K562 (cell line): ENCODE data around the gene SPOUT1. TPM values are rescaled to one million over a fixed set of nuclear protein-coding genes. Genes with fewer than 3 reads are reported as not detected.

Experiments
- ATF1 ChIP-seq, 2 experiments: fragments of 450-650 bp in 1 of 2; IDR thresholded peaks; 2 replicates each; pipeline ENCODE4 v1.6.1; 2016; ENCODE audit warnings: missing compliant biosample characterization in 1 of 2, missing genetic modification characterization in 1 of 2
- C11orf30 ChIP-seq: fragments of 450-650 bp; IDR thresholded peaks from 2 replicates; pipeline ENCODE4 v1.6.1; 2016; ENCODE audit warnings: low read depth, mild to moderate bottlenecking
- CBX5 ChIP-seq: IDR thresholded peaks from 2 replicates; pipeline ENCODE4 v1.6.1; 2014; ENCODE audit warnings: low read depth, borderline replicate concordance
- CREM ChIP-seq: IDR thresholded peaks from 2 replicates; pipeline ENCODE4 v1.6.1; 2014; ENCODE audit warnings: antibody characterized with exemption, low read depth
- CUX1 ChIP-seq: fragments of 200-800 bp; sonication (Bioruptor generic); IDR thresholded peaks from 2 replicates; pipeline ENCODE4 v1.6.1; 2016; ENCODE audit warnings: missing genetic modification characterization, missing compliant biosample characterization
- CXXC5 ChIP-seq: fragments of 250-450 bp; sonication (Bioruptor Pico); IDR thresholded peaks from 2 replicates; pipeline ENCODE4 v1.8.0; 2022; ENCODE audit warnings: inconsistent platforms, mild to moderate bottlenecking, moderate library complexity
- E4F1 ChIP-seq: fragments of 250-450 bp; sonication (Bioruptor Pico); IDR thresholded peaks from 2 replicates; pipeline ENCODE4 v1.5.0; 2021; ENCODE audit warnings: mild to moderate bottlenecking, borderline replicate concordance
- ELF4 ChIP-seq: fragments of 450-650 bp; formaldehyde crosslinking; IDR thresholded peaks from 2 replicates; pipeline ENCODE4 v1.4.0; 2022; ENCODE audit warnings: missing genetic modification characterization
- HDAC1 ChIP-seq, 2 experiments: fragments of 450-650 bp; IDR thresholded peaks; 2 replicates each; pipeline ENCODE4 v1.6.1; 2016 to 2017; ENCODE audit warnings: inconsistent platforms in 1 of 2, mild to moderate bottlenecking in 1 of 2, moderate library complexity in 1 of 2
- MTA2 ChIP-seq: fragments of 450-650 bp; IDR thresholded peaks from 2 replicates; pipeline ENCODE4 v1.6.1; 2016; ENCODE audit warnings: low read depth
- NFATC3 ChIP-seq: fragments of 450-650 bp; IDR thresholded peaks from 2 replicates; pipeline ENCODE4 v1.6.1; 2017; ENCODE audit warnings: mild to moderate bottlenecking
- PKNOX1 ChIP-seq: fragments of 450-650 bp; IDR thresholded peaks from 2 replicates; pipeline ENCODE4 v1.6.1; 2016
- POLR2AphosphoS5 ChIP-seq: IDR thresholded peaks from 2 replicates; pipeline ENCODE4 v1.6.1; 2011; ENCODE audit warnings: mild to moderate bottlenecking, low read depth, low read length, moderate library complexity; ENCODE audit not compliant: control insufficient read depth, insufficient read depth
- RBM14 ChIP-seq: fragments of 200-400 bp; formaldehyde crosslinking; IDR thresholded peaks from 2 replicates; pipeline ENCODE4 v1.6.1; 2018; ENCODE audit warnings: low read depth, mild to moderate bottlenecking, low read length, moderate library complexity, borderline replicate concordance; ENCODE audit not compliant: insufficient read depth
- RCOR1 ChIP-seq, 2 experiments: IDR thresholded peaks; 2 replicates each; pipeline ENCODE4 v1.6.1; 2012; ENCODE audit warnings: low read depth in 2 of 2, low read length in 2 of 2, borderline replicate concordance in 1 of 2, improper control_type of control experiment in 1 of 2
- RFX1 ChIP-seq: fragments of 450-650 bp; IDR thresholded peaks from 2 replicates; pipeline ENCODE4 v1.6.1; 2016; ENCODE audit warnings: mild to moderate bottlenecking, moderate library complexity
- STAT5A ChIP-seq: IDR thresholded peaks from 2 replicates; pipeline ENCODE4 v1.6.1; 2012; ENCODE audit warnings: low read length, inconsistent platforms, borderline replicate concordance
- TAL1 ChIP-seq: fragments of 450-650 bp; IDR thresholded peaks from 2 replicates; pipeline ENCODE4 v1.6.1; 2016; ENCODE audit warnings: mild to moderate bottlenecking
- ZNF121 ChIP-seq: sonication (generic); formaldehyde crosslinking; conservative IDR thresholded peaks from 2 replicates; pipeline ENCODE4 v1.8.0; 2022; ENCODE audit warnings: missing genetic modification reagents
- polyA plus RNA-seq, 8 experiments: library from polyadenylated mRNA; depleted of rRNA in 4 of 8; stranded (reverse) in 5 of 8; unstranded in 3 of 8; fragments of >200 nt; fragmentation: Nextera tagmentation in 2 of 8; fragmentation: Illumina TruSeq in 1 of 8; extraction: Ambion mirVana in 2 of 8; extraction: Trizol in 1 of 8; gene quantifications; 2 replicates each; pipeline versions ENCODE4 v1.2.1 to v1.2.3, GENCODE V29; 2011 to 2014; ENCODE audit warnings: inconsistent platforms in 1 of 8, missing spikeins in 1 of 8
- total RNA-seq, 7 experiments: library from RNA; depleted of rRNA in 6 of 7; stranded (reverse); fragments of >200 nt in 6 of 7; fragmentation: Illumina TruSeq in 2 of 7; extraction: Trizol in 2 of 7; gene quantifications; 2 replicates each; pipeline versions ENCODE4 v1.2.1 to v1.2.3, GENCODE V29; 2011 to 2021; ENCODE audit warnings: low replicate concordance in 1 of 7

SPOUT1 gene
- total and polyA plus RNA-seq, 9 of the 15 experiments (the other 6 are each of a cell fraction or from before 2014, with no cell fraction given): 10.6 to 121 (median 37.4) TPM

GRCh38 chr9:128870128-128870940 lies 40.7 kb upstream of the SPOUT1 start (continued):
- TF ChIP-seq CUX1 (CRISPR knock-in tag): no peak
- TF ChIP-seq HDAC1 (IDR thresholded peaks at IDR 0.05): peak; percentile 12 to 60; a peak in 3 of 4 replicates
- TF ChIP-seq RBM14: no peak
- TF ChIP-seq E4F1 (CRISPR knock-in tag): no peak
- peak; percentile 82 for TF ChIP-seq TAL1
- TF ChIP-seq CREM: 0 out of 2 replicates have a peak, but pooled peaks have one; percentile 19
- 0 out of 2 replicates have a peak, but pooled peaks have one; percentile 16 for TF ChIP-seq PKNOX1
- TF ChIP-seq POLR2AphosphoS5: peak; percentile 55; the same call in 1 of the 2 replicates
- peak; percentile 55 to 62; a peak in 2 of 4 replicates for TF ChIP-seq RCOR1 (IDR thresholded peaks at IDR 0.05; ENCODE audit: borderline replicate concordance in 1 of 2, low read depth in 2 of 2, low read length in 2 of 2)
- TF ChIP-seq CXXC5 (CRISPR knock-in tag): 0 out of 2 replicates have a peak, but pooled peaks have one; percentile 9
- TF ChIP-seq ELF4 (CRISPR knock-in tag): no peak
- TF ChIP-seq ZNF121 (CRISPR knock-in tag): peak; percentile 99
- TF ChIP-seq RFX1: no peak
- peak; percentile 99 for TF ChIP-seq NFATC3
- TF ChIP-seq ATF1 (CRISPR knock-in tag; IDR thresholded peaks at IDR 0.05): no peak
- TF ChIP-seq ATF1 (tag; IDR thresholded peaks at IDR 0.05): peak; percentile 43; the same call in 1 of the 2 replicates
- peak; percentile 62; the same call in 1 of the 2 replicates for TF ChIP-seq STAT5A
- TF ChIP-seq CBX5: no peak
- TF ChIP-seq C11orf30: peak; percentile 69
- peak; percentile 75 for TF ChIP-seq MTA2
